SU-DHL-6 (cell line): ENCODE results near the gene ANKRD33B.

Experiments
- H2AFZ ChIP-seq: fragments of 200-600 bp; sonication (generic); 2 replicates; pipeline ENCODE4 v1.6.1; 2014; ENCODE audit warnings: low read depth, mild to moderate bottlenecking, moderate library complexity, mixed read lengths, antibody characterized with exemption, low read length; ENCODE audit not compliant: severe bottlenecking
- H3F3A ChIP-seq: fragments of 200-600 bp; shearing (Covaris generic); 2 replicates; pipeline ENCODE4 v1.6.0; 2016; ENCODE audit warnings: antibody characterized with exemption, mild to moderate bottlenecking; ENCODE audit not compliant: insufficient read depth
- H3K27ac ChIP-seq: fragments of 200-600 bp; sonication (generic); 2 replicates; pipeline ENCODE4 v1.5.1; 2016; ENCODE audit warnings: low read depth, mild to moderate bottlenecking, low read length, moderate library complexity, mixed read lengths
- H3K27me3 ChIP-seq: fragments of 200-600 bp; sonication (generic), shearing (Covaris generic); 2 replicates; pipeline ENCODE4 v1.6.0; 2014; ENCODE audit warnings: mild to moderate bottlenecking, low read length
- H3K36me3 ChIP-seq: fragments of 200-600 bp; sonication (generic); 2 replicates; pipeline ENCODE4 v1.6.1; 2014; ENCODE audit warnings: mild to moderate bottlenecking, low read length, mixed read lengths
- H3K4me2 ChIP-seq: fragments of 300-600, 200-600 bp; shearing (Covaris generic), sonication (generic); 2 replicates; pipeline ENCODE4 v1.6.0; 2014; ENCODE audit warnings: low read length, low read depth, mild to moderate bottlenecking; ENCODE audit not compliant: poor library complexity, severe bottlenecking
- H3K4me3 ChIP-seq: fragments of 200-600 bp; sonication (generic); 2 replicates; pipeline ENCODE4 v1.5.1; 2014; ENCODE audit warnings: antibody characterized with exemption, low read length, mild to moderate bottlenecking, mixed read lengths; ENCODE audit not compliant: insufficient read depth, poor library complexity, severe bottlenecking
- H3K79me2 ChIP-seq: fragments of 200-600 bp; sonication (generic); 2 replicates; pipeline ENCODE4 v1.6.1; 2014; ENCODE audit warnings: mild to moderate bottlenecking, low read length, moderate library complexity; ENCODE audit not compliant: insufficient read depth
- H3K9ac ChIP-seq: fragments of 200-600 bp; sonication (generic); 2 replicates; pipeline ENCODE4 v1.7.0; 2014; ENCODE audit warnings: mild to moderate bottlenecking, low read length
- H3K9me2 ChIP-seq: fragments of 200-600 bp; sonication (generic); replicated peaks from 2 replicates; pipeline ENCODE4 v1.6.1; 2014; ENCODE audit warnings: low read length; ENCODE audit not compliant: insufficient read depth
- H3K9me3 ChIP-seq: fragments of 200-600 bp; sonication (generic); 2 replicates; pipeline ENCODE4 v1.6.1; 2014; ENCODE audit warnings: low read length, mixed read lengths; ENCODE audit not compliant: insufficient read depth
- H4K20me1 ChIP-seq: fragments of 200-600 bp; sonication (generic); 2 replicates; pipeline ENCODE4 v1.6.1; 2014; ENCODE audit warnings: low read depth, mild to moderate bottlenecking, antibody characterized with exemption, low read length, moderate library complexity, mixed read lengths
- CTCF ChIP-seq: fragments of 200-600 bp; sonication (generic); IDR thresholded peaks from one replicate; pipeline ENCODE4 v1.5.1; 2017; ENCODE audit warnings: antibody characterized with exemption, mild to moderate bottlenecking, low read length, moderate library complexity; ENCODE audit not compliant: insufficient read depth, poor library complexity, severe bottlenecking
- EZH2phosphoT487 ChIP-seq: fragments of 200-600 bp; sonication (generic), shearing (Covaris generic); conservative IDR thresholded peaks from 2 replicates; pipeline ENCODE4 v1.6.1; 2018; ENCODE audit warnings: mild to moderate bottlenecking, antibody characterized with exemption, low read length, moderate library complexity, mixed read lengths

Gene ANKRD33B

GRCh38 chr5:10555277-10555684, 8.6 kb upstream of the ANKRD33B start:
- no peak overlapping the region for H3K9ac ChIP-seq
- no peak overlapping the region for H3K4me2 ChIP-seq
- no peaks in the 10 kb centered on the region; the same call in none of the 2 replicates for H3F3A ChIP-seq
- no peaks in the 10 kb centered on the region for H3K79me2 ChIP-seq
- H3K9me3 ChIP-seq: no peaks in the 10 kb centered on the region
- no peaks in the 10 kb centered on the region for H3K36me3 ChIP-seq
- TF ChIP-seq CTCF: no peak
- TF ChIP-seq EZH2phosphoT487: no peak
- H2AFZ ChIP-seq: no peak overlapping the region
- H3K9me2 ChIP-seq: no peaks in the 10 kb centered on the region
- no peak overlapping the region for H3K4me3 ChIP-seq
- H4K20me1 ChIP-seq: no peaks in the 10 kb centered on the region
- H3K27ac ChIP-seq: no peak overlapping the region
- no peaks in the 10 kb centered on the region for H3K27me3 ChIP-seq

- Histone ChIP-seq H3K79me2 (no peaks in the 10 kb centered on the region), H3K36me3 (no peaks in the 10 kb centered on the region), H4K20me1 (no peaks in the 10 kb centered on the region), H2AFZ (no peak overlapping the region), H3K4me3 (no peak overlapping the region), H3K9me2 (no peaks in the 10 kb centered on the region), H3K4me2 (no peak overlapping the region), H3K9ac (no peak overlapping the region), H3K9me3 (no peaks in the 10 kb centered on the region), H3K27ac (no peak overlapping the region), H3K27me3 (no peaks in the 10 kb centered on the region), H3F3A (peaks cover 5% of the 10 kb centered on the region)
- TF ChIP-seq EZH2phosphoT487: no peak
- no peak for TF ChIP-seq CTCF
Measured at GRCh38 chr5:10556289-10556807, 7.5 kb upstream of the ANKRD33B start.

DNA sequence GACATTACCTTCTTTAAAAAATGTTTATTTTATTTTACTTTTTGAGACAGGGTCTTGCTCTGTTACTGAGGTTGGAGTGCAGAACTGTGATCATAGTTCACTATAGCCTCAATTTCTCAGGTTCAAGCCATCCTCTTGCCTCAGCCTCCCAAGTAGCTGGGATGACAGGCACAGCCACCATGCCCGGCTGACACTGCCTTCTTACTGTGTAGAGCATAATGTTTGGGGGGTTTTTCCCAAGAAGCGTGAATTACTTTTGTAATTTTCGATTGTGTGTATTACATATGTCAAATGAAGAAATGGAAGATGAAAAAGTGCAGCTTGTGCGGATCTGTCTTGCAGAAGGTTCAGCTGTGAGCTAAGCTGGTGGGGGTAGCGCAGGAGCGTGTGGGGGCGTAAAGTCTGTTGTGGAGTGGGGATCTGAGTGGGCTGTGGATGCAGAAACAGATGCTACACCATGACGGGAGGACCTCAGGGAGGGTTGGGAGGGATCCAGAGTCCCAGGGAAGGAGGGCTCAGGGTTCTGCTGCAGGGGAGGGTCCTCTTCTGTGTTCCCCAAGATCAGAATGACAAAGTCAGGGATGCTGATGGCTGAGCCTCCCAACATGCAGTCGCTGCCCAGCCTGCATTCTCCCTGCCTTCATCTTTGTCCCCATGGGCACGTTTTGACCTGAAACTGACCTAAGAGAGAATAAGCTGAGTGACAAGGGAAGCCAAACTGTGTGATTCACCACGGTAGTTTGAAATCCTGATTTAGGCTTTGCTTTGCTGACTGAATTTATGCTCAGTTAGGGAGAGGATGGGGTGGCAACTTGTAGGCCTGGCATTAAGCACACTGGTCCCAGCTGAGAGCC, 6.8 kb upstream of the ANKRD33B start:
- peaks cover 11% of the 10 kb centered on the region for H3F3A ChIP-seq
- H3K9me2 ChIP-seq: no peaks in the 10 kb centered on the region
- H3K27me3 ChIP-seq: no peaks in the 10 kb centered on the region
- H3K4me3 ChIP-seq: no peak overlapping the region
- no peak for TF ChIP-seq EZH2phosphoT487
- no peak for TF ChIP-seq CTCF
- H3K27ac ChIP-seq: no peak overlapping the region
- H3K9ac ChIP-seq: no peak overlapping the region
- no peaks in the 10 kb centered on the region for H4K20me1 ChIP-seq
- no peak overlapping the region for H2AFZ ChIP-seq
- H3K4me2 ChIP-seq: peak overlapping the region; percentile 28
- H3K9me3 ChIP-seq: no peaks in the 10 kb centered on the region
- H3K79me2 ChIP-seq: no peaks in the 10 kb centered on the region
- H3K36me3 ChIP-seq: no peaks in the 10 kb centered on the region
